Activated naive CD8-positive, alpha-beta T cell treated with anti-CD3 and anti-CD28 coated beads, Interleukin-2, amount 50 U/mL, for 16 hours (primary cell): Measurements from ENCODE around the gene RETSAT.
"Not testable (repeated sequence)": the region's sequence is repeated elsewhere in the genome, so short reads cannot be mapped to it uniquely, and the experiment has no call there.

Source experiments
- DNase-seq: peaks from one replicate; pipeline ENCODE4 v3.0.0-alpha.2; 2020; ENCODE audit warnings: low read depth, low spot score

Gene RETSAT

DNA sequence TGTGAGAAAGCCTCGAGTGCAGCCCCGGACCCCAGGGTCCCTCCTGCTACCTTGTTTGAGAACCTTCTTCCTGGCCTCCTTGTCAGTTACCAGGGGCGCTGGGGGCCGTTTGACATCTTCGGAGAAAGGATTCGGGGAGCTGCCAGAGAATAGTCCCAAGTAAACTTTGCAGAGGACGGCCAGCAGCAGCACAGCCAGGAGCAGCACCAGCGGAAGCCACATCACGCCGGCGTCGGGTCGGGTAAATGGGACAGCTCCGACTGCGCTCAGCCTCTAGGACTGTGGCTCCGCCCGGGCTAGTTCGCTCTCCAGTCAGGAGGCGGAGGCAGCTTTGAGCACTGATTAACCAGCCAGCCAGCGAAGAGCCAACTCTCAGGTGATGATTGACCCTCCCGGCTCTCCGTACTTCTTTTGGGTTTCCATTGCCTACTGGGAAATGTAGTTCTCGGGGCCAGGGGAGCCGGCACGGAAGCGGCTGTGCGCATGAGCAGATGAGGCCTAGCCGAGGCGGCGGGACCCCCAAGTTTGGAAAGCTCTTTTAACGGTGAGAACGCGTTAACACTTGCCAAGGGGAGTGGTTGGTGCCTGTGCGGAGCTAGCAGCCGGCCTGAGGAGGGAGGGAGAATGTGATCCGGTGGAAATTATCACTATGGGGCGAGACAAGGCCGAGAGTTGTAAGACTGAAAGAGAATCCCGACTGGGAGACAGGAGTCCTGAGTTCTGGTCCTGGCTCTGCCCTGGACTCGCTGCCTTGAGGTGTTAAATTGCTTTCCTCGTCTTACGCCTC lies at the start of gene RETSAT, which contains the start of gene ELMOD3:
Gene RETSAT (minus strand): TSS at position 243 of the 787 bp plus-strand sequence. CDS start 21 bp downstream, at position 222.
Gene ELMOD3 (plus strand): TSS at position 484 of the 787 bp plus-strand sequence. CDS start 2,430 bp downstream, outside the sequence.
- peak; percentile 95 for DNase-seq

DNA sequence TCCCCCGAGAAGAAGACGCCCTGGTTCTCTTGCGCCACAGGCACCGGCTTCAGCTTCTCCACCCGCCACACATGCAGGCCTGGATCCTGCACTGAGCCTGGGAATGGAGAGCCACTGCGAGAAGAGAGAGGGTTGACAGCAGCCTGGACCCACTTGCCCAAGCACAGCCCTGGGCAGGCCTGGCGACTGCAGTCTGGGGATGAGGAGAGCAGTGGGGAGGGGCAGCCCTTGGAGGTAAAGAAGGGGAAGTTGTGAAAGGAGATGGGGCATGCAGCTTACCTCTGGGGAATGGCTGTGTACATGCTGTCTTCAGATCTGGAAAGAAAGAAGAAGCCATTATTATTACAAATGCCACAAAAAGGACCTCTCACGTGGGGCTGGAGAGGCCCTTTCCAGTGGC lies 47.5 kb upstream of the RETSAT start:
- DNase-seq = no peak

DNA sequence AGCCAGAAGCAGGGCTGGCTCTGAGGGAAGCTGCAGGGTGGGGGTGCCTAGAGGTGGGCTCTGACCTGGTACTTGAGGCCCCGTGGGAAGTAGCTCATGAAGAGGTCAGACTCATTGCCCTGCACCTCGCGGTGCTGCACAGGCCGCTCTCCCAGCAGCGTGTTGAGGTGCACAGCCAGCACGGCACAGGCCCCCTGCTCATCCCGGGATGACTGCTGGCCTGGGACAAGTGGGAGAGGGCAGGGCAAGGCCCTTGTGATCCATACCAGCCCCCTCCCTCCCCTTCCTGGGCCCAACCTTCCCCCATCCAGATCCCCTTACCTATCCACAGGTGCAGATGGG lies 47.1 kb upstream of the RETSAT start:
- DNase-seq = no peak

DNA sequence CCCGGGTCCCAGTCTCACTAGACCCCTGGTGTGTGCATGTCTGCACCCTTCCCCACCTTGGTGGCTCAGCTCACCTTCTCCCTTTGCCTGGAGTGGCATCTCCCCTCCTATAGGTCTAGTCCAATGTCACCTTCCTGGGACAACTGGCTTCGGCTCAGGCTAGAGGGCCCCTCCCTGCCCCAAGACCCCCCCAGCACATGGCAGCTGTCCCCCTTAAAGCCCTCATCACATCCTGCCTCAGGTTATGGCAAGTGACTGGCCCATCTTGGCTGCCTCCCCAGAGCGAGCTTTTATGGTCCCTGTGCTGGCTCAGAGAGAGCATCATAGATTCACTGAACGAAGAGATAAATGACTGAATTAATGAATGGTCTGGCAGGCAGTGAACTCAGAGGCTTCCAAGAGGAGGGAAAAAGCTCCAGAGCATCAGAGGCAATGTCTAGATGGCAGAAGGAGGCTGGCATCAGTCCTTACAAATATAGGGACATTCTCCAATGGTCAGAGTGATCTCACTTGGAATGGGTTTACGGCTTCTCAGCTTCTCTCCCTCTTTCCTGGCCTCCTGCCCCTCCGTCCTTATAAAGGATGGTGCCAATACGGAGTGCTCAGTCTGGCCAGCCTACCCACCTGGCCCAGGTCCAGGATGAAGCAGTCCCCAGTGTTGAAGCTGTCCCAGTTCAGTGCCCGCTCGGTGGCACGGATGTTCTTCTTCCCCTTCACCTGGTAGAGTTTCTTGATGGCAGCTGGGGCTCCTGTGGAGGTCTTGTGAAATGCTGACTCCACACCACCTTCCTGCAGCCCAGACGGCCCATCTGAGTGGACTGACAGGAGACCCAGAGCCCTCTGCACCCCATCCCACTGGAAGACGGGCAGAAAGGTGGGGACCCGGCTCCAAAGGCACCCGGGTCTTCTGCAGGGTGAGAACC lies 46.5 kb upstream of the RETSAT start:
- DNase-seq = no peak

GRCh38 chr2:85400023-85400422 lies 45.7 kb upstream of the RETSAT start:
- no peak for DNase-seq

DNA sequence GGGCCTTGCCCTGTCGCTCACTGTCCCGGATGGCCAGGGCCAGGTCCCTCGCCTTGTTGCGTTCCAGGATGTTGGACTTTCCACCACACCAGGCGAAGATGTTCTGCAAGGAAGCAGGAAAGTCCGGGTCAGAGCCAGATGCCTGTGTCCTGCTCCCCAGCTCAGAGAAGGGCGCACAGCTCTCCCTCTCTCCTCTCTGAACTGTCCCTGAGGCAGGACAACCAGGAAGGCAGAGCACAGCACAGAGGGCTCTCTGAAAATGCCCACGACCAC lies 44.8 kb upstream of the RETSAT start:
- DNase-seq = no peak

DNA sequence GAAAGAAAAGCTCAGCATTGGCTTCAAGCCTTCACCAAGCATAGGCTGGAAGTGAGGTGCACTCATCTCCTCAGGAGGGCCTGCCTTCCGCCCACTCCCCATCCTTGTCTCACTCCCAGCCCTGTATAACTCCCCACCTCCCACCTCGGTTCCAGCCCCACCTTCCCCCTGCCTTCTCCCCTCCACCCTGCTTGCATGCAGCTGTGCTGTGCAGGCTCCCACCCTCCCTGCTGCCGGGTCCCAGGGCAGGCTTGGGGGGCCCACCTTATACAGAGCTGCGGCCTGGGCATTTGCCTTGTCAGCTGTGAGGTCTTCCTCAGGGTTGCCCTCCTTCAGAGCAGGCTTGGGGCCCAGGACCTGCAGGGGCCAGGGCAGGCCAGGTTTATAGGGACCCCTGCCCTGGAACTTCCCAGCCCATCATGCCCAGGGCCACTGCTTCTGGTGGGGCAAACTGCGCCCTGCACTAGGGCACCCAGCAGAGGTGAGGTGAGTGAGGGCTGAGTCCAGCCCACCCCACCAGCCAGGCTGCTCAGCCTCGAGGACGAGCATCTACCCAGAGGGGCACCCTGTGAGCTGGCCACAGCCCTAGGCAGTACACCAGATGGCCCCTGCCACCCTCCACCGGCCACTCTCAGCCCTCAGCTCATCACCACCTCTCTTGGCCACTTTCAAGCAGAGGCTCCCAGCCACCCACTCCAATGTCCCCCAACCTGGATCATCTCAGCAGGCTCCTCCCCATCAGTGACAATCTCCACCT lies 44.3 kb upstream of the RETSAT start:
- no peak for DNase-seq

DNA sequence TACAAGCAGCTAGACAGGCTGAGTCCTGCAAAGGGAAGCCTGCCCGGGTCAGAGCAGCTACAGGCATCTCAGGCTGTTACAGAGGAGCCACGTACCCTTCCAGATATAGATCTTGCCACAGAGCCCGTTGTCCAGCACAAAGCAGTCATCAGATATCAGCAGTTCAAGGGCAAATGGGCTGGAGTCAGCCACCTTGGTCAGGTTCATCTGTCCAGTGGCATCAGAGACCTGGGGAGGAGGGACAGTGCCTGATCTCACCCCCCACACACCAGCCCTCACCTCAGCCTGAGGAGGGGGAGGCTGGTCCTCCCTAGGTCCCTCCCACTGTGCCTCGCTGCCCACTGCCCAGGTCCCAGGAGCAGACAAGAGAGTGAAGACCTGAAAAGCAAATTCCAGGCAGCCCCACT lies 43.6 kb upstream of the RETSAT start:
- no peak for DNase-seq

GRCh38 chr2:85396531-85397470 lies 42.5 kb upstream of the RETSAT start:
- DNase-seq = no peak

DNA sequence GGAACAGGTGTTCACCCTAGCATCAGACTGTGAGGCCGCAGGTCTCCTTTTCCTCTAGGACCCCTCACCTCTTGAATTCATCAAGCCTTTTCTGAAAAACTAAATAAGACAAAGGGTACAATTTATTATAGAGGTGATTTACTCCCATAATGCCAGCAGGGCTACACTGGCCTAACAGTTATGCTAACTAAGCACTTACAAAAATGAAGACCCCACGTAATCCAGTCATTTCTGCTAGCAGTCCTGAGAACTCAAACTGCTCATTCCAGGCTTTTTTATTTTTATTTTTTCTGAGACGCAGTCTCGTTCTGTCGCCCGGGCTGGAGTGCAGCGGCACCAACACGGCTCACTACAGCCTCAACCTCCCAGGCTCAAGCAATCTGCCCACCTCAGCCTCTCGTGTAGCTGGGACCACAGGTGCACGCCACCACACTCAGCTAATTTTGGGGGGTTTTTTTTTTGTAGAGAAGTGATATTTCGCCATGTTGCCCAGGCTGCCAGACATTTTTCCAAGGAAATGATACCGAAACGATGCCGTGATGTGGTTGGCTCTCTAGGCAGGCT lies 41.7 kb upstream of the RETSAT start:
- no peak for DNase-seq

- DNase-seq = no peak
These were observed 40.6 kb upstream of the RETSAT start for GRCh38 chr2:85394976-85395375.

GRCh38 chr2:85394261-85394681 lies 39.9 kb upstream of the RETSAT start:
- no peak for DNase-seq

GRCh38 chr2:85393836-85394235 lies 39.5 kb upstream of the RETSAT start:
- no peak for DNase-seq

GRCh38 chr2:85390941-85391669 lies 36.8 kb upstream of the RETSAT start:
- DNase-seq = peak; percentile 57

GRCh38 chr2:85388878-85389538 lies 34.7 kb upstream of the RETSAT start:
- DNase-seq = no peak

GRCh38 chr2:85387754-85388153 lies 33.4 kb upstream of the RETSAT start:
- DNase-seq = no peak

DNA sequence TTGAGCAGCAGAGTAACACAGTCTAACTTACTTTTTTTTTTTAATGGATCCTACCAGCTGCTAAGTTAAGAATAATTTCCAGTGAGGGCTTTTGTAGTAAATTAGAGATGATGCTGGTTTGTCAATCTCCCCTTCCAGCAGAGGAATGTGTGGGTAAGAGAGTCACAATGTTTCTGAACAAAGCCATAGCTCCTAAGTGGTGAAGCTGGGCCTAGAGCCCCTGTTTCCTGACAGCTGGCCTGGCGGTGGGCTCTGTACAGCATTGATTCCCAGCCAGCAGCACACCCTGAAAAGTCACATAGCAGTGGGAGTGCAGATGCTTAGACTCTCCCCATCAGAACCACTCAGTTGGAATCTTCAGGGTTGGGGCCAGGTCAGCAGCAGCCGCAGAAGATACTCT lies 31.4 kb upstream of the RETSAT start:
- no peak for DNase-seq

DNA sequence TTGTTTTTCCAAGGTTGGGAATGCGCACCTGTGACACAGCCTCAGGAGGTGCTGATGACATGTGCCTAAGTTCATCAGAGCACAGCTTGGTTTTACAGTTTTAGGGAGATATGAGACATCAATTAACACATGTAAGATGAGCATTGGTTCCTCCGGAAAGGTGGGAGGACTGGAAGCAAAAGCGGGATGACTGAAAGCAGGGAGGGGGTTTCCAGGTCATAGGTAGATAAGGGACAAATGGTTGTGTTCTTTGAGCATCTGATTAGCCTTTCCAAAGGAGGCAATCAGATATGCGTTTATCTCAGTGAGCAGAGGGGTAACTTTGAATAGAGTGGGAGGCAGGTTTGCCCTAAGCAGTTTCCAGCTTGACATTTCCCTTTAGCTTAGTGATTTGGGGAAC lies 29.5 kb upstream of the RETSAT start:
- DNase-seq = no peak

GRCh38 chr2:85383151-85383550 lies 28.8 kb upstream of the RETSAT start:
- not testable (repeated sequence) for DNase-seq
